Measurements from ENCODE around the gene DDOST.

Gene DDOST

DNA sequence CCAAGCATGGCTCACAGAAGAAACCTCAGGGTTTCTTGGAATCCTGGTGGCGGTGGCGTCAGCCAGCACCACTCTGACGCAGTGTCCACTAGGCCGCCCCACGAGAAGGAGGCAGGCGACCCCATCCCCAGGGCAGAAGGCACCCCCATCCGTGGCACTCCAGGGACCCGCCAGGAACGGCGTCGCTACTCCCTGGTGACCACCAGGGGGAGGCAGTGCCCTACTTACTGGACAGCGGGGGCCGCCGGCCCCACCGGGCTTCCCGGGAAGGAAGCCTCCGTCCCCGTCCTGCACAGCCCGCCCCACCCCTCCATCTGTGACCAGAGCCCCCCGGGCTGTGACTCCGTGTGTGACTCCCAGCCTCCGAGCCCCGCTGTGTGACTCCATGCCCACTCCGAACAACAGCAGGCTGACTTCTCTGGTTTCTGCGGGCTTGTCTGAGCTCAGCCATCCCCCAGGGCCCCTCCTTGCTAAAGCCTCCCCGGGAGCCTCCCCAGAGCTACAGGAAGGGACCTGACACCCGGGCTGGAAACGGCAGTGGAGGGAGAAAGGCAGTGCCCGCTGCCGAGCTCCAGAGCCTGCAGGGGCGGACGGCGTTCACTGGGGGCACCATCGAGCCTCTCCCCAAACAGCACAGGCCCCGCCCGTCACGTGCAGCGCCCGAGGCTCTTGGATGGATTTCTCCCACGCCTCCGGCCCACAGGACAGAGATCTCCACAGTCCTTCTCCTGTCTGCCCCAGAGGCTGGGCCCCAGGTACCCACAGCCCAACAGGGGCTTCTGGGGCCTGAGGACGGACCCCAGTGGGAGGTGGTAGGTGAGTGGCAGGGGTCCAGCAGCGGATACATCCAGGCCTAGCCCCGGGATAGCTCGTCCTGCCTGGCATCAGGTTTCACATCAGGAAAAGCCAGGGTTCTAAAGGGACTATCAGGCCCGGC is 35.5 kb upstream of the DDOST start:
- Histone ChIP-seq H3K9me3 (ENCODE audit: insufficient read depth, low read length, severe bottlenecking) (no peaks in the 10 kb centered on the region), H4K20me1 (ENCODE audit: insufficient read depth, low read length) (no peaks in the 10 kb centered on the region), H3K36me3 (ENCODE audit: insufficient read depth, low read length) (no peaks in the 10 kb centered on the region), H3K4me3 (ENCODE audit: low read depth in 1 of 2, low read length in 2 of 2) (peak overlapping the region in 1 of 2 experiments; percentile 56; a peak in 3 of 4 replicates), H3K4me1 (ENCODE audit: insufficient read depth, low read length) (peaks cover 16% of the 10 kb centered on the region), H2AFZ (ENCODE audit: low read depth, low read length) (peak overlapping the region; percentile 73), H3K27ac (ENCODE audit: low read length) (peak overlapping the region; percentile 28), H3K79me2 (ENCODE audit: insufficient read depth, low read length) (no peaks in the 10 kb centered on the region), H3K9ac (ENCODE audit: low read depth, low read length) (peak overlapping the region; percentile 55), H3K27me3 (ENCODE audit: insufficient read depth, low read length, poor library complexity) (no peaks in the 10 kb centered on the region), H3K4me2 (ENCODE audit: insufficient read depth, low read length) (peak overlapping the region; percentile 75)
- DNase-seq (peak; percentile 82), ATAC-seq (ENCODE audit: insufficient read depth, low read depth) (peak; percentile 94)
- TF ChIP-seq, protein P1, sequence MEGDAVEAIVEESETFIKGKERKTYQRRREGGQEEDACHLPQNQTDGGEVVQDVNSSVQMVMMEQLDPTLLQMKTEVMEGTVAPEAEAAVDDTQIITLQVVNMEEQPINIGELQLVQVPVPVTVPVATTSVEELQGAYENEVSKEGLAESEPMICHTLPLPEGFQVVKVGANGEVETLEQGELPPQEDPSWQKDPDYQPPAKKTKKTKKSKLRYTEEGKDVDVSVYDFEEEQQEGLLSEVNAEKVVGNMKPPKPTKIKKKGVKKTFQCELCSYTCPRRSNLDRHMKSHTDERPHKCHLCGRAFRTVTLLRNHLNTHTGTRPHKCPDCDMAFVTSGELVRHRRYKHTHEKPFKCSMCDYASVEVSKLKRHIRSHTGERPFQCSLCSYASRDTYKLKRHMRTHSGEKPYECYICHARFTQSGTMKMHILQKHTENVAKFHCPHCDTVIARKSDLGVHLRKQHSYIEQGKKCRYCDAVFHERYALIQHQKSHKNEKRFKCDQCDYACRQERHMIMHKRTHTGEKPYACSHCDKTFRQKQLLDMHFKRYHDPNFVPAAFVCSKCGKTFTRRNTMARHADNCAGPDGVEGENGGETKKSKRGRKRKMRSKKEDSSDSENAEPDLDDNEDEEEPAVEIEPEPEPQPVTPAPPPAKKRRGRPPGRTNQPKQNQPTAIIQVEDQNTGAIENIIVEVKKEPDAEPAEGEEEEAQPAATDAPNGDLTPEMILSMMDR (IDR thresholded peaks at IDR 0.05; ENCODE audit: borderline replicate concordance, extremely low read depth, low read length, poor library complexity, severe bottlenecking) = peak; percentile 90
- no peak for TF ChIP-seq EZH2 (IDR thresholded peaks at IDR 0.05; ENCODE audit: borderline replicate concordance, low read depth, low read length, severe bottlenecking)

DNA sequence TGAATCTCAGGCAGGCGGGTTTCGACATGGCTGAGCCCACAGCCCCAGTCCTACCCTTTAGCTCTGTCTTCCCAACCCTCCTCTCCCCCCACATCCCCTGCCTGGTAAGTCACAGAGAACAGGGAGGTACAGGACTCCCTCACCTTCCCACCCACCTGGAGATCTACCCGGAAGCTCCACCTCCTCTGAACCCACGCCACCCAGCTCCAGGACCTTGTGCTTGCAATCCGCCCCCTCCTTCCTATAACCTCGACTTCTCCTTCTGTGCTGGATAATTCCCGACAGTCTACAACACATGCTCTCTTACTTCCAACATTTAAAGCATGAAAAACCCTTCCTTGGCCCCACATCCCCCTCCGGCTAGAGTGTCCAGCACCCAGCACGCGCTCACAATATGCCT is 34.3 kb upstream of the DDOST start:
- no peak overlapping the region for H3K27ac ChIP-seq (ENCODE audit: low read length)
- no peak for DNase-seq

DNA sequence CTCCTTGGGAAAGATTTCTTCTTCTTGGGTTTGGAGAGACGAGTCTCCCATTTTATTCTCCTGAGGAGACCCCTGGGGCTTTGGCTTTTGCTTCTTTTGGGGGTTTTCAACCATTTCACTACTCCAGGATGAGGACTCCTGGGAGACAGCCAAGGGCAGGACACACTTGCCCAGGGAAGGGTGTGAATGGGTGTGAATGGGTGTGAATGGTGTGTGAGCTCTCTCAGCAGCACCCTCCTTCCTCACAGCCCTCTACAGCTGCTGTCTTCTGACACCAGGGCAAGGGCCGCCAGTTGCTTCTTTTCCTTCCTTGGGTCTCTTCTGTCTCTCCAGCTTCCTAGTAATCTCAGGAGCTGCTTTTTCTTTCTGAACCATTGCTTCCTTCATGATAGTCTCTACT is 32.5 kb upstream of the DDOST start:
- ATAC-seq (ENCODE audit: insufficient read depth, low read depth) = no peak
- Histone ChIP-seq H3K27ac (ENCODE audit: low read length) (no peak overlapping the region), H3K27me3 (ENCODE audit: insufficient read depth, low read length, poor library complexity) (no peaks in the 10 kb centered on the region), H2AFZ (ENCODE audit: low read depth, low read length) (no peak overlapping the region), H3K9ac (ENCODE audit: low read depth, low read length) (no peak overlapping the region), H3K36me3 (ENCODE audit: insufficient read depth, low read length) (no peaks in the 10 kb centered on the region), H4K20me1 (ENCODE audit: insufficient read depth, low read length) (no peaks in the 10 kb centered on the region), H3K4me3 (ENCODE audit: low read depth in 1 of 2, low read length in 2 of 2) (no peak overlapping the region), H3K4me1 (ENCODE audit: insufficient read depth, low read length) (peaks cover 16% of the 10 kb centered on the region), H3K79me2 (ENCODE audit: insufficient read depth, low read length) (no peaks in the 10 kb centered on the region), H3K9me3 (ENCODE audit: insufficient read depth, low read length, severe bottlenecking) (no peaks in the 10 kb centered on the region), H3K4me2 (ENCODE audit: insufficient read depth, low read length) (no peak overlapping the region)
- DNase-seq = no peak
- no peak for TF ChIP-seq EZH2 (IDR thresholded peaks at IDR 0.05; ENCODE audit: borderline replicate concordance, low read depth, low read length, severe bottlenecking)
- TF ChIP-seq, protein P1 (IDR thresholded peaks at IDR 0.05; ENCODE audit: borderline replicate concordance, extremely low read depth, low read length, poor library complexity, severe bottlenecking) = no peak

More for the DNA sequence above, 34.3 kb upstream of the DDOST start:
- Histone ChIP-seq H3K79me2 (ENCODE audit: insufficient read depth, low read length) (no peaks in the 10 kb centered on the region), H3K27me3 (ENCODE audit: insufficient read depth, low read length, poor library complexity) (no peaks in the 10 kb centered on the region), H3K4me1 (ENCODE audit: insufficient read depth, low read length) (peaks cover 16% of the 10 kb centered on the region), H3K4me3 (ENCODE audit: low read depth in 1 of 2, low read length in 2 of 2) (no peak overlapping the region), H3K36me3 (ENCODE audit: insufficient read depth, low read length) (no peaks in the 10 kb centered on the region), H3K9me3 (ENCODE audit: insufficient read depth, low read length, severe bottlenecking) (no peaks in the 10 kb centered on the region), H4K20me1 (ENCODE audit: insufficient read depth, low read length) (no peaks in the 10 kb centered on the region), H2AFZ (ENCODE audit: low read depth, low read length) (no peak overlapping the region), H3K9ac (ENCODE audit: low read depth, low read length) (no peak overlapping the region), H3K4me2 (ENCODE audit: insufficient read depth, low read length) (no peak overlapping the region)
- ATAC-seq (ENCODE audit: insufficient read depth, low read depth) = no peak
- TF ChIP-seq EZH2 (IDR thresholded peaks at IDR 0.05; ENCODE audit: borderline replicate concordance, low read depth, low read length, severe bottlenecking) = no peak
- TF ChIP-seq, protein P1 (IDR thresholded peaks at IDR 0.05; ENCODE audit: borderline replicate concordance, extremely low read depth, low read length, poor library complexity, severe bottlenecking) = no peak
